GM19397 (cell line): ENCODE results near the gene PIK3CG.
"Not testable (repeated sequence)": the region's sequence is repeated elsewhere in the genome, so short reads cannot be mapped to it uniquely, and the experiment has no call there.

Source experiments
- ATAC-seq: cut with Tn5 transposase; IDR thresholded peaks from one replicate; pipeline ENCODE4 v1.9.1; 2021; ENCODE audit warnings: mild to moderate bottlenecking, moderate library complexity; ENCODE audit not compliant: unreplicated experiment

The PIK3CG gene

GRCh38 chr7:106885652-106886051, 20.6 kb downstream of the PIK3CG start:
- ATAC-seq: no peak

GRCh38 chr7:106887421-106887820, 22.3 kb downstream of the PIK3CG start:
- no peak for ATAC-seq

DNA sequence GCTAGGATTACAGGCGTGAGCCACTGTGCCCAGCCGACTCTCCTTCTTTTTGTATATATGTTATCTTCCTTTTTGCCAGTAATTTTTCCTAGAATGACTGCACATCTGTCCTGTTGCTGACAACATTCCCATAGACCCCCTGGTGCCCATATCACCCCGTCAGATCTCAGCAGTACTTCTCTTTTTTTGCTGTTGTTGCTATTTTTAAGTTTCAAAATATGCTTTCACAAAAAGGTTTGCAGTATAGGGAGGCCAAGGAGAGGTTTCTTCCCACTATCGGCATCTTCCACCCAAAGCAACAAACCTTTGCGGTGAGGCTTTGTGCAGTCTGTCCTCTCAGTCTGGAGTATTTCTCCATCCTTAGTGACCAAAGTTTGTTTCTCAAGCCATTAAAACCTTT, 23.1 kb downstream of the PIK3CG start:
- ATAC-seq: no peak

DNA sequence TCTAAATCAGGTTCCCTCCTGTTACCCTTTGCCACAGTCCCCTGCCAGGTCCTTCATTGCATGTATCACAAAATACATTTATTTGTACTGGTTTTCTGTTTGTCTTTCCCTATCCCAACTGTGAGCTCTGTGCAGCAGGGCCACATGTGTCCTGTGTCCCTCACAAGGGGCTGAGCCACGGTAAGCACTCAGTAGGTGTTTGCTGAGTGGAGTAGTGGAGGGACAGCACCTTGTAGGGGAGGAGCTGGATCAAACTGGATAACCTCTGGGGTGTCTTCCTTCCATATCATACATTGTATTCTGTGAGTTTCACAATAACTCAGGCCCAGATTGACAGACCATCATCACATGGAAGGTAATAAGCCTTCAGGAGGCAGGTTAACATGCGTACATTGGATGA, 25.9 kb downstream of the PIK3CG start:
- no peak for ATAC-seq

DNA sequence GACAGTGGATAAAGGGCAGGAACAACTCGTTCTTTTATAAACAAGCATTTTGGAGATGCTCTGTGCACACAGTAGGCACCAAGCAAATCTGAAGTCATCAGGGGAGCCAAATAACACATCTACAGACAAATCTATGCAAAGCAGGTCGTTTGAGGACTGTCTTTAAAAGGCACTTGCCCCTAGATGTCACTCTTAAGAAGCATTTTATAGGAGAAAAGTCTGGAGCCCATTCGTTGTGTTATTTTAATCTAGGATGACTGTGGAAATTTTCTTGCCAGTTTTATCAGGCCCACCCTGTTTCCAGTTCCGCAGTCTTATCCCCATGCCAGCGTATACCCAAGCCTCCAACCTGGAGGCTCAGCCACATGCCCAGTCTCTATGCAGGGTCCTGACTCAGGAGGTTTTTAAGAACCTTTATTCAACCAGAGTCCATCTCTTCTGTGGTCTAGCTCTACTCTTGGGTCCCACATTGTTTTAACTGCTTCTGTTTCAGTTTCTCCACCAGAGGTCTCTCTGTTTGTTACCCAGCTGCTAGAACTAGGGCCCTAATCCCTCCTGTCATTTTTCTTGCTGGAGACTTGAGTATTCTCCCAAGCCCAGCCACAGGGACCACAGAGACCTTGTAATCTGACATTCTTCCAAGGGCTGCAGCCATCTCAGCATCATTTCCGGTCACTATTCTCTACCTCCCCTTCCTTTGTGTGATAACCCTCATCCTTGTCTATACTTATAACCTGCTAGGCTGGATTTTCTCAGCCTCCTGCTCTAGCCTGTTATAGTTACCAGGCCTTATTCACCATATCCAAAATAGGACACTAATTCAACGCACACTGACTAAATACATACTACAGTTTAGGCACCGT, 26.7 kb downstream of the PIK3CG start:
- ATAC-seq: no peak

DNA sequence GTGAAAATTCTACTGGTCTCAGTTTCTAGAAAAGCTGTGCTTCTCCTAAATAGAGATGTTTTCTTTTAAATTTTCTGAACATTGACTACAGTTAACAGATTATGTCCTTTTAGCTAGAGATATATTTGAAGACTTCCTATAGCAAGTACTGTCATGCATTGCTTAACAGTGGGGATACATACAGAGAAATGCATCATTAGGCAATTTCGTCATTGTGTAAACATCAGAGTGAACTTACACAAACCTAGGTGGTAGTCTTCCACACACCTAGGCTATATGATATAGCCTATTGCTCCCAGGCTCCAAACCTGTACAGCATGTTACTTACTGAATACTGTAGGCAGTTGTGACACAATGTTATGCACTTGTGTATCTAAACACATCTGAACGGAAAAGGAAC, 28.5 kb downstream of the PIK3CG start:
- no peak for ATAC-seq

- peak; percentile 93 for ATAC-seq
Measured at GRCh38 chr7:106895246-106895864, 30.3 kb downstream of the PIK3CG start.

DNA sequence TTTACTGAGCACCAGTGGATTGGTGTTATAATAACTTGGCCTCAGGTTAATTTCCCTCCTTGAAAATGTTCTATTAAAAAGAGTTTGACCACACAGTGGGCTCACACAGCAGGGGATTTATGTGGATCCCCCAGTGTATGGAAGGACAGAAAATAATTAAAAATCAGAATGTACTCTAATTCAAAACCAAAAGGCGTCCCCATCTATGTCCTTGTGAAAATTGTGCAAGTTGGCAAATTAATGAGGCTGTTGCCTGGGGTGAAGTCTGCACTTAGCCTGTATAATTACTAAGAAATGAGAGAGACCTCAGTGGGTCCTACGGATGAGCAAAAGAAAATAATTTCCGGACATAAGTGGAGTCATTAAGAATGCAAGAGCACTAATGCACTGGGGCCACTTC, 31.1 kb downstream of the PIK3CG start:
- no peak for ATAC-seq

GRCh38 chr7:106897553-106897952, 32.5 kb downstream of the PIK3CG start:
- not testable (repeated sequence) for ATAC-seq

DNA sequence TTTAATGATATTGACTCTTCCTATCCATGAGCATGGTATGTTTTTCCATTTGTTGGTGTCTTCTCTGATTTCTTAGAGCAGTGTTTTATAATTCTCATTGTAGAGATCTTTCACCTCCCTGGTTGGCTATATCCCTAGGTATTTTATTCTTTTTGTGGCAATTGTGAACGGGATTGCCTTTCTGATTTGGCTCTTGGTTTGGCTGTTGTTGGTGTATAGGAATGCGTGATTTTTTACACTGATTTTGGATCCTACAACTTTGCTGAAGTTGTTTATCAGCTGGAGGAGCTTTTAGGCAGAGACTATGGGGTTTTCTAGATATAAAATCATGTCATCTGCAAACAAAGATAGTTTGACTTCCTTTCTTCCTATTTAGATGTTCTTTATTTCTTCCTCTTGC, 33.9 kb downstream of the PIK3CG start:
- not testable (repeated sequence) for ATAC-seq

- no peak for ATAC-seq
Measured at GRCh38 chr7:106901828-106902441, 36.9 kb downstream of the PIK3CG start.

- ATAC-seq: no peak
Measured at GRCh38 chr7:106905734-106906133, 40.7 kb downstream of the PIK3CG start.

- no peak for ATAC-seq
Measured at GRCh38 chr7:106911959-106912358, 46.9 kb downstream of the PIK3CG start.

DNA sequence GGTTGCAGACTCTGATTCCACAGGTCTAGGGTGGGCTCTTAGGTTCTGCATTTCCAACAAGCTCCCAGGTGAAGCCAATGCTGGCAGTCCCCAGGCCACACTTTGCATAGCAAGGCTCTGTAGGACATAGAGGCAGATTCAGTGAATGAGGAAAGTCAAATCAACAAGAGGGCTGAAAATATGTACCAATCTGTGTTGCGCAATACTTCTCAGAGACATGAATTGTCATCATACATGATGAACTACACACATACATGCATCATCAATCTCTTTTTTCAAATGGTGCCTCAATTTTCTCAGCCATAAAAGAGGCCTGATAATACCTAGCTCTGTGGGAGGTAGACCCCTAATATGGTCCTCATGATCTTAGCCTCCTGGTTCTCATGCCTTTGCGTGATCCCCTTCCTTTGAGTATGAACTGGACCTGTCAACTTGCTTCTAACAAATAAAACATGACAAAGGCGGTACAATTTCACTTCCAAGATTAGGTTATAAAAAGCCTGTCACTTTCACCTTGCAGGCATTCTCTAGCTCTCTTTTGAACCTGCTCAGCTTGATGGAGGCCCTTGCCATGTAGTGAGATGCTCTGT, 49.0 kb downstream of the PIK3CG start:
- ATAC-seq: no peak

DNA sequence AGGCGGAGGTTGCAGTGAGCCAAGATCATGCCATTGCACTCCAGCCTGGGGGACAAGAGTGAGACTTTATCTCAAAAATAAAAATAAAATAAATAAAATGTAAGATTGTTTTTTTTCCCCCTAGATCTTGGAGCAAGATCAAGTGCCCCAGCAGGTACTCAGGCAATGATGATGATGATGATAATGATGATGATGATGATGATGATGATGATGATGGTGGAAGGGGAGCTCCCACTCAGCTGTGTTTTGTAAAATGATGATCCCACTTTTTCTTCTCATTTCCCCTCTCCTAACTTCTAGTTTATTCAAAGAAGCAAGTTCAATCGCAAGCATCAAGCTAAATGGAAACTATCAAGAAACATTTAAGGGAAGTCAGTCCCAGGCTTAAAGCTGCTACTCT, 50.3 kb downstream of the PIK3CG start:
- ATAC-seq: no peak

- peak; percentile 95 for ATAC-seq
Measured at GRCh38 chr7:106915873-106916272, 50.8 kb downstream of the PIK3CG start.

GRCh38 chr7:106916679-106917078, 51.6 kb downstream of the PIK3CG start:
- ATAC-seq: no peak

GRCh38 chr7:106918991-106919390, 53.9 kb downstream of the PIK3CG start:
- ATAC-seq: no peak

DNA sequence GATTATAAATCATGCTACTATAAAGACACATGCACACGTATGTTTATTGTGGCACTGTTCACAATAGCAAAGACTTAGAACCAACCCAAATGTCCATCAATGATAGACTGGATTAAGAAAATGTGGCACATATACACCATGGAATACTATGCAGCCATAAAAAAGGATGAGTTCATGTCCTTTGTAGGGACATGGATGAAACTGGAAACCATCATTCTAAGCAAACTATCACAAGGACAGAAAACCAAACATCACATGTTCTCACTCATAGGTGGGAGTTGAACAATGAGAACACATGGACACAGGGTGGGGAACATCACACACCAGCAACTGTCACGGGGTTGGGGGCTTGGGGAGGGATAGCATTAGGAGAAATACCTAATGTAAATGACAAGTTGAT, 59.4 kb downstream of the PIK3CG start:
- ATAC-seq: not testable (repeated sequence)

DNA sequence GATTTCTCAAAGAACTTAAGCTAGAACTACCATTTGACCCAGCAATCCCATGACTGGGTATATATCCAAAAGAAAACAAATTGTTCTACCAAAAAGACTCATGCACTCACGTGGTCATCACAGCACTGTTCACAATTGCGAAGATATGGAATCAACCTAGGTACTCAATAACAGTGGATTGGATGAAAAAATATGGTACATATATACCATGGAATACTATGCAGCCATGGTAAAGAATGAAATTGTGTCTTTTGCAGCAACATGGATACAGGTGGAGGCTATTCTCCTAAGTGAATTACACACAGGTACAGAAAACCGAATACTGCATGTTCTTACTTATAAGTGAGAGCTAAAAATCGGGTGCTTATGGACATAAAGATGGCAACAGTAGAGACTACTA, 61.8 kb downstream of the PIK3CG start:
- ATAC-seq: no peak

DNA sequence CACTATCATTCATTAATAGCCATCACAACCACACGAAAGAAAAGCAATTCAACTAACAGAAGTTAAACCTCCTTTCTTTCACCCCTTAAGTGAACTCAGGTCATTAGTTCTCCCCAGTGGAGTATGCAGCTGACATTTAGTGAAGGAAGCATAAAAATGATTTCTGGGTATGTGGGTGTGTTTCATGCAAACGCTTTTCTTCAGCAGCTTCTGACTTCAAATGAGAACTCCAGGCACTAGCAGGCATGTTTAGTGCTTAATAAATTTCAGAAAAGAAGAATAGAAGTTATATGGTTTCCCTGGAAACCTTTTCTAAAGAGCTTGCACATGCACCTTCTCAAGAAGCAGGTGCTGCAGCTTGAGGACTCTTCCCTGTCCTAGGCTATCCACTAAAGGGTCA, 62.5 kb downstream of the PIK3CG start:
- ATAC-seq: no peak

DNA sequence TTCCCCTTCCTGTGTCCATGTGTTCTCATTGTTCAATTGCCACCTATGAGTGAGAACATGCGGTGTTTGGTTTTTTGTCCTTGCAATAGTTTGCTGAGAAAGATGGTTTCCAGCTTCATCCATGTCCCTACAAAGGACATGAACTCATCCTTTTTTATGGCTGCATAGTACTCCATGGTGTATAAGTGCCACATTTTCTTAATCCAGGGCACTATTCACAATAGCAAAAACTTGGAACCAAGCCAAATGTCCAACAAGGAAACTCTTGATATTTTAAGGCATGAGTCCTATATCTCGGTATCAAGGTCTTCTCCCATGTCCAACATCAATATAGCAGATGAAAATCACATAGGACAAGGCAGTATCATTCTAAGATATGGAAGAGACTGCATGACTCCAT, 64.5 kb downstream of the PIK3CG start:
- not testable (repeated sequence) for ATAC-seq
